Upper lobe of left lung (tissue), 6 donors: ENCODE results near the gene SECISBP2L. TPM values are rescaled to one million over a fixed set of nuclear protein-coding genes. Genes with fewer than 3 reads are reported as not detected.

Experiments
- ATAC-seq, 2 donors: fragments of 200-7000 bp; cut with Tn5 transposase; one replicate each; pipeline ENCODE4 v1.9.1; 2022; ENCODE audit warnings: mild to moderate bottlenecking in 2 of 2, moderate library complexity in 2 of 2; ENCODE audit not compliant: low FRiP score in 2 of 2
- DNase-seq, 2 donors: peaks; one replicate each; pipeline ENCODE4 v3.0.0-alpha.2; 2019 to 2020
- H3K27ac ChIP-seq, 4 donors: fragments of 200-600 bp; sonication (generic); one replicate each; pipeline ENCODE4 v1.5.1; 2016 to 2019
- H3K27me3 ChIP-seq, 4 donors: fragments of 200-600 bp; sonication (generic); one replicate each; pipeline ENCODE4 v1.5.1; 2017 to 2019
- H3K36me3 ChIP-seq, 4 donors: fragments of 200-600 bp; sonication (generic); one replicate each; pipeline ENCODE4 v1.5.1; 2016 to 2019
- H3K4me1 ChIP-seq, 4 donors: fragments of 200-600 bp; sonication (generic); one replicate each; pipeline ENCODE4 v1.5.1; 2018 to 2019
- H3K4me3 ChIP-seq, 4 donors: fragments of 200-600 bp; sonication (generic); one replicate each; pipeline ENCODE4 v1.5.1; 2017 to 2019; ENCODE audit warnings: mild to moderate bottlenecking in 2 of 4, moderate library complexity in 1 of 4
- H3K9me3 ChIP-seq, 4 donors: fragments of 200-600 bp; sonication (generic); one replicate each; pipeline ENCODE4 v1.5.1; 2018 to 2019
- CTCF ChIP-seq, 6 experiments: fragments of 450-650 bp in 4 of 6; fragments of 200-600 bp in 2 of 6; sonication (generic) in 2 of 6; IDR thresholded peaks; one replicate each; pipeline ENCODE4 v1.5.1; 2016 to 2019; ENCODE audit warnings: antibody characterized with exemption in 6 of 6
- EP300 ChIP-seq, 4 donors: sonication (generic); formaldehyde crosslinking; IDR thresholded peaks; one replicate each; pipeline ENCODE4 v1.5.1; 2017; ENCODE audit warnings: antibody characterized with exemption in 4 of 4, control low read depth in 2 of 4
- POLR2A ChIP-seq, 4 donors: fragments of 450-650 bp; IDR thresholded peaks; one replicate each; pipeline ENCODE4 v1.5.1; 2016 to 2017; ENCODE audit warnings: antibody characterized with exemption in 4 of 4, mild to moderate bottlenecking in 2 of 4
- POLR2AphosphoS5 ChIP-seq, 2 donors: sonication (generic); formaldehyde crosslinking; IDR thresholded peaks; one replicate each; pipeline ENCODE4 v1.5.1; 2017; ENCODE audit warnings: antibody characterized with exemption in 2 of 2
- WGBS, 2 donors: methylation state at CpG; one replicate each; pipeline ENCODE4 v1.1.5; 2017 to 2018; 5-methylcytosine and 5-hydroxymethylcytosine counted together
- total RNA-seq, 6 donors: library from RNA; depleted of rRNA in 4 of 6; stranded (reverse); fragments of >200 nt in 4 of 6; gene quantifications; one replicate each; pipeline versions ENCODE4 v1.1.0 to v1.2.1, GENCODE V29; 2016 to 2021
- donor health status: DM: no; HTN: no; CAD: no; lungs with moderate emphysema.
- donor health status: DM: no; HTN: yes; CAD: no; lungs with severe emphysema.

The SECISBP2L gene
- total RNA-seq, 6 donors from 2014 or later = 71.4 to 286 (median 155) TPM

GRCh38 chr15:49058559-49058958, 12.3 kb upstream of the SECISBP2L start:
- Histone ChIP-seq H3K27me3 (no peaks in the 10 kb centered on the region), H3K4me3 (no peak overlapping the region), H3K9me3 (no peaks in the 10 kb centered on the region), H3K4me1 (peaks cover 0 to 16% (median 2%) of the 10 kb centered on the region in 4 donors), H3K27ac (no peak overlapping the region), H3K36me3 (no peaks in the 10 kb centered on the region)
- WGBS, 2 donors = 94 to 100% methylated on average over 1 of the region's 1 CpG
- TF ChIP-seq POLR2AphosphoS5 (IDR thresholded peaks at IDR 0.05) (no peak), EP300 (IDR thresholded peaks at IDR 0.05) (no peak), POLR2A (IDR thresholded peaks at IDR 0.05) (no peak), CTCF (IDR thresholded peaks at IDR 0.05) (no peak)
- ATAC-seq (no peak), DNase-seq (no peak)

- Histone ChIP-seq H3K4me3 (no peak overlapping the region), H3K27me3 (no peaks in the 10 kb centered on the region), H3K36me3 (no peaks in the 10 kb centered on the region), H3K4me1 (peaks cover 0 to 12% (median 2%) of the 10 kb centered on the region in 4 donors), H3K9me3 (no peaks in the 10 kb centered on the region), H3K27ac (no peak overlapping the region)
- no peak for TF ChIP-seq POLR2AphosphoS5 (IDR thresholded peaks at IDR 0.05)
- no peak for TF ChIP-seq EP300 (IDR thresholded peaks at IDR 0.05)
- no peak for TF ChIP-seq CTCF (IDR thresholded peaks at IDR 0.05)
- no peak for TF ChIP-seq POLR2A (IDR thresholded peaks at IDR 0.05)
- DNase-seq (no peak), ATAC-seq (no peak)
- 86 to 88% methylated on average over 2 of the region's 2 CpGs for WGBS, 2 donors
These were observed 9.4 kb upstream of the SECISBP2L start for GRCh38 chr15:49055630-49056029.

- ATAC-seq = no peak
These were observed 6.4 kb upstream of the SECISBP2L start for GRCh38 chr15:49052662-49053061.

DNA sequence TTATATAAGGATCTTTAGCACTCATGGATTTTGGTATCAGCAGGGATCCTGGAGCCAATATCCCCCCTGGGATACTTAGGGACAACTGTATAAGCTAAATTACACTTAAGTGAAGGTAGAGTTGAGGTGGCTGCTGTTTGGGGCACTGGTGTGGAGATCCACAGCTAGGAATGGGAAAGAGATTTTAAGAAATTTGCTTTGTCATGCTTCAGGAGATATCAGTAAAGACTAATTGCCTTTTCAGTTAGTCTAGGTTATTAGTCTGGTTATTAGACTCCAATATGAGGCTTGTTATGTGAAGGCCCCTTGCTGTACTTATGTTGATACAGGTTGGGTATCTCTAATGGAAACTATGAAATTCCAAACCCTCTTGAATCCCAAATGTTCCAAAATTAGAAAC, 1.2 kb upstream of the SECISBP2L start:
- no peak overlapping the region for H3K27ac ChIP-seq
- DNase-seq = no peak
- ATAC-seq = no peak
- H3K4me3 ChIP-seq = no peak overlapping the region
- TF ChIP-seq POLR2AphosphoS5 (IDR thresholded peaks at IDR 0.05) (no peak), CTCF (IDR thresholded peaks at IDR 0.05) (no peak), EP300 (IDR thresholded peaks at IDR 0.05) (no peak), POLR2A (IDR thresholded peaks at IDR 0.05) (no peak)
- H3K4me1 ChIP-seq = peaks cover 14 to 28% (median 17%) of the 10 kb centered on the region in 4 donors
- H3K27me3 ChIP-seq = no peaks in the 10 kb centered on the region
- no peaks in the 10 kb centered on the region for H3K36me3 ChIP-seq
- H3K9me3 ChIP-seq = no peaks in the 10 kb centered on the region

More at GRCh38 chr15:49052662-49053061, 6.4 kb upstream of the SECISBP2L start:
- Histone ChIP-seq H3K27me3 (no peaks in the 10 kb centered on the region), H3K9me3 (no peaks in the 10 kb centered on the region), H3K4me1 (no peaks in the 10 kb centered on the region), H3K4me3 (no peak overlapping the region), H3K27ac (no peak overlapping the region), H3K36me3 (no peaks in the 10 kb centered on the region)
- WGBS, 2 donors = 92 to 96% methylated on average over 4 of the region's 4 CpGs
- DNase-seq = no peak
- TF ChIP-seq POLR2AphosphoS5 (IDR thresholded peaks at IDR 0.05) = no peak
- TF ChIP-seq POLR2A (IDR thresholded peaks at IDR 0.05) = no peak
- TF ChIP-seq EP300 (IDR thresholded peaks at IDR 0.05) = no peak
- TF ChIP-seq CTCF (IDR thresholded peaks at IDR 0.05) = no peak

GRCh38 chr15:49045751-49046219, 461 bp downstream of the SECISBP2L start:
- Histone ChIP-seq H3K36me3 (no peaks in the 10 kb centered on the region), H3K27me3 (no peaks in the 10 kb centered on the region), H3K9me3 (no peaks in the 10 kb centered on the region), H3K4me1 (peaks cover 14 to 41% (median 23%) of the 10 kb centered on the region in 4 donors), H3K27ac (peak overlapping the region; percentile 85 to 94 (median 93)), H3K4me3 (peak overlapping the region; percentile 78 to 99 (median 82))
- DNase-seq (peak in 1 of 2 donors; percentile 30), ATAC-seq (peak; percentile 35 to 61)
- WGBS, 2 donors = 0% methylated on average over 11 of the region's 17 CpGs
- TF ChIP-seq CTCF (IDR thresholded peaks at IDR 0.05) = no peak
- no peak for TF ChIP-seq EP300 (IDR thresholded peaks at IDR 0.05)
- TF ChIP-seq POLR2A (IDR thresholded peaks at IDR 0.05) = no peak
- no peak for TF ChIP-seq POLR2AphosphoS5 (IDR thresholded peaks at IDR 0.05)
